Measurements from ENCODE around the gene FMO5. TPM values are rescaled to one million over a fixed set of nuclear protein-coding genes. Genes with fewer than 3 reads are reported as not detected.

FMO5 gene
- total and polyA plus RNA-seq, 10 of the 15 experiments (the other 5 are each of a cell fraction or from before 2014, with no cell fraction given): 0.05 to 0.58 (median 0.19) TPM

GRCh38 chr1:147172168-147173016 lies 52.7 kb downstream of the FMO5 start, which contains the start of gene PRKAB2 (continued):
- no peak for TF ChIP-seq POLR2AphosphoS2 (IDR thresholded peaks at IDR 0.05; ENCODE audit: low read depth, low read length)
- TF ChIP-seq IRF4 (IDR thresholded peaks at IDR 0.05; ENCODE audit: low read depth, low read length): 0 out of 2 replicates have a peak, but pooled peaks have one; percentile 21
- TF ChIP-seq RB1 (IDR thresholded peaks at IDR 0.05; ENCODE audit: borderline replicate concordance): peak; percentile 90
- no peak; the same call in 1 of the 2 replicates for TF ChIP-seq ESRRA (IDR thresholded peaks at IDR 0.05; ENCODE audit: low read length)
- no peak for TF ChIP-seq HDAC6 (IDR thresholded peaks at IDR 0.05; ENCODE audit: unreplicated experiment)
- peak; percentile 93 for TF ChIP-seq FOXK2 (IDR thresholded peaks at IDR 0.05)
- no peak for TF ChIP-seq CEBPZ (IDR thresholded peaks at IDR 0.05; ENCODE audit: low read depth, low read length)
- TF ChIP-seq NFYB (IDR thresholded peaks at IDR 0.05; ENCODE audit: insufficient read depth, low read depth, low read length): no peak
- TF ChIP-seq EP300 (IDR thresholded peaks at IDR 0.05; ENCODE audit: borderline replicate concordance in 1 of 2, control insufficient read depth in 1 of 2, low read depth in 2 of 2, low read length in 2 of 2): peak in 1 of 2 experiments; percentile 11; a peak in 1 of 4 replicates
- peak; percentile 90 for TF ChIP-seq LARP7 (IDR thresholded peaks at IDR 0.05)
- TF ChIP-seq NR2F1 (conservative IDR thresholded peaks at IDR 0.05): peak; percentile 71
- TF ChIP-seq ZNF217 (IDR thresholded peaks at IDR 0.05): peak; percentile 63
- TF ChIP-seq TCF7 (IDR thresholded peaks at IDR 0.05; ENCODE audit: borderline replicate concordance): 0 out of 2 replicates have a peak, but pooled peaks have one; percentile 18
- peak; percentile 83; the same call in 1 of the 2 replicates for TF ChIP-seq ZNF207 (IDR thresholded peaks at IDR 0.05; ENCODE audit: borderline replicate concordance)
- peak; percentile 89; the same call in 1 of the 2 replicates for TF ChIP-seq STAT1 (conservative IDR thresholded peaks at IDR 0.05)
- TF ChIP-seq RBBP5 (conservative IDR thresholded peaks at IDR 0.05): no peak
- no peak for TF ChIP-seq HDGF (IDR thresholded peaks at IDR 0.05)
- TF ChIP-seq HDAC2 (IDR thresholded peaks at IDR 0.05): no peak
- TF ChIP-seq BHLHE40 (IDR thresholded peaks at IDR 0.05; ENCODE audit: borderline replicate concordance in 1 of 2, low read depth in 2 of 2, low read length in 1 of 2): peak; percentile 10 to 88
- TF ChIP-seq ASH2L (IDR thresholded peaks at IDR 0.05; ENCODE audit: borderline replicate concordance, low read depth): 0 out of 2 replicates have a peak, but pooled peaks have one; percentile 43
- peak; percentile 15; the same call in 1 of the 2 replicates for TF ChIP-seq CREM (IDR thresholded peaks at IDR 0.05; ENCODE audit: low read depth)
- no peak for TF ChIP-seq PBX3 (IDR thresholded peaks at IDR 0.05; ENCODE audit: insufficient replicate concordance, low read depth, low read length)
- TF ChIP-seq SREBF2 (IDR thresholded peaks at IDR 0.05; ENCODE audit: low read length): no peak
- no peak for TF ChIP-seq FOXM1 (IDR thresholded peaks at IDR 0.05; ENCODE audit: low read depth, low read length)
- no peak for TF ChIP-seq TCF12 (IDR thresholded peaks at IDR 0.05; ENCODE audit: low read depth, low read length)
- TF ChIP-seq KAT2A (conservative IDR thresholded peaks at IDR 0.05; ENCODE audit: control insufficient read depth, low read depth, low read length): no peak
- TF ChIP-seq USF2 (IDR thresholded peaks at IDR 0.05; ENCODE audit: borderline replicate concordance, low read depth, low read length): no peak

Measured in GM12878 (cell line).